HEK293T (cell line): ENCODE measurements around the gene KCNAB2.

ENCODE experiments used
- BHLHE40 ChIP-seq: fragments of 450-650 bp; IDR thresholded peaks from 2 replicates; pipeline ENCODE4 v1.6.1; 2016; ENCODE audit warnings: mild to moderate bottlenecking, moderate library complexity, borderline replicate concordance
- ELF4 ChIP-seq: fragments of 450-650 bp; IDR thresholded peaks from 2 replicates; pipeline ENCODE4 v1.6.1; 2017; ENCODE audit warnings: antibody characterized with exemption
- FOXK2 ChIP-seq: fragments of 450-650 bp; IDR thresholded peaks from 2 replicates; pipeline ENCODE4 v1.6.1; 2016; ENCODE audit warnings: mild to moderate bottlenecking
- FOXM1 ChIP-seq: fragments of 450-650 bp; IDR thresholded peaks from 2 replicates; pipeline ENCODE4 v1.6.1; 2017; ENCODE audit warnings: mild to moderate bottlenecking, borderline replicate concordance
- HDGF ChIP-seq: fragments of 450-650 bp; IDR thresholded peaks from 2 replicates; pipeline ENCODE4 v1.6.1; 2017; ENCODE audit warnings: antibody characterized with exemption, borderline replicate concordance
- SP1 ChIP-seq: fragments of 450-650 bp; IDR thresholded peaks from 2 replicates; pipeline ENCODE4 v1.6.1; 2017
- TARDBP ChIP-seq: fragments of 450-650 bp; IDR thresholded peaks from 2 replicates; pipeline ENCODE4 v1.6.1; 2016
- ZNF384 ChIP-seq: fragments of 450-650 bp; IDR thresholded peaks from 2 replicates; pipeline ENCODE4 v1.6.1; 2016
- TF ChIP-seq, protein P1 (sequence below): fragments of 450-650 bp; IDR thresholded peaks from 2 replicates; pipeline ENCODE4 v1.6.1; 2016

DNA sequence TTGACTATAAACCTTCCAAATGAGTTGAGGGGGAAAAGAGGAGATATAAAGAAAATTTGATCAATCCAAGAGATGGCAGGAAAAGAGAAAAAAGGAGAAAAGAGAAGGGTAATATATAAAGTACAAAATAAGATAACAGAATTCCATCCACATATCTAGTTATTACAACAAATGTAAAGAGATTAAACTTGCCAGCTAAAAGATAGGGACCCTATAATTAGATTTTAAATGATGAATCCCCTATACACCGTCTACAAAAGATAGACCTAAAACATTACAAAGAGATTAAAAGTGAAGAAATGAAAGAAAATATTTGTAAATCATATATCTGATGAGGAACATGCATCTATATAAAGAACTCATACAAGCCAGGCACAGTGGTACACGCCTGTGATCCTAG, 71.4 kb downstream of the KCNAB2 start:
- no peak for TF ChIP-seq ELF4
- no peak for TF ChIP-seq SP1
- TF ChIP-seq HDGF = no peak
- TF ChIP-seq BHLHE40 = no peak
- TF ChIP-seq FOXM1 = no peak
- TF ChIP-seq FOXK2 = no peak
- no peak for TF ChIP-seq TARDBP
- TF ChIP-seq ZNF384 = no peak
- TF ChIP-seq, protein P1, sequence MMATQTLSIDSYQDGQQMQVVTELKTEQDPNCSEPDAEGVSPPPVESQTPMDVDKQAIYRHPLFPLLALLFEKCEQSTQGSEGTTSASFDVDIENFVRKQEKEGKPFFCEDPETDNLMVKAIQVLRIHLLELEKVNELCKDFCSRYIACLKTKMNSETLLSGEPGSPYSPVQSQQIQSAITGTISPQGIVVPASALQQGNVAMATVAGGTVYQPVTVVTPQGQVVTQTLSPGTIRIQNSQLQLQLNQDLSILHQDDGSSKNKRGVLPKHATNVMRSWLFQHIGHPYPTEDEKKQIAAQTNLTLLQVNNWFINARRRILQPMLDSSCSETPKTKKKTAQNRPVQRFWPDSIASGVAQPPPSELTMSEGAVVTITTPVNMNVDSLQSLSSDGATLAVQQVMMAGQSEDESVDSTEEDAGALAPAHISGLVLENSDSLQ = no peak
